Testis (tissue), 2 donors: Measurements from ENCODE around the gene DAAM2.

Experiments used
- POLR2A ChIP-seq: fragments of 450-650 bp; IDR thresholded peaks from one replicate; pipeline ENCODE4 v1.6.1; 2017; ENCODE audit warnings: antibody characterized with exemption, mild to moderate bottlenecking, moderate library complexity
- TF ChIP-seq, protein P1 (sequence below), 3 experiments: fragments of 450-650 bp in 2 of 3; fragments of 200-600 bp in 1 of 3; sonication (generic) in 1 of 3; IDR thresholded peaks; one replicate each; pipeline ENCODE4 v1.5.1; 2016 to 2019; ENCODE audit warnings: antibody characterized with exemption in 3 of 3, mild to moderate bottlenecking in 2 of 3, moderate library complexity in 1 of 3

DNA sequence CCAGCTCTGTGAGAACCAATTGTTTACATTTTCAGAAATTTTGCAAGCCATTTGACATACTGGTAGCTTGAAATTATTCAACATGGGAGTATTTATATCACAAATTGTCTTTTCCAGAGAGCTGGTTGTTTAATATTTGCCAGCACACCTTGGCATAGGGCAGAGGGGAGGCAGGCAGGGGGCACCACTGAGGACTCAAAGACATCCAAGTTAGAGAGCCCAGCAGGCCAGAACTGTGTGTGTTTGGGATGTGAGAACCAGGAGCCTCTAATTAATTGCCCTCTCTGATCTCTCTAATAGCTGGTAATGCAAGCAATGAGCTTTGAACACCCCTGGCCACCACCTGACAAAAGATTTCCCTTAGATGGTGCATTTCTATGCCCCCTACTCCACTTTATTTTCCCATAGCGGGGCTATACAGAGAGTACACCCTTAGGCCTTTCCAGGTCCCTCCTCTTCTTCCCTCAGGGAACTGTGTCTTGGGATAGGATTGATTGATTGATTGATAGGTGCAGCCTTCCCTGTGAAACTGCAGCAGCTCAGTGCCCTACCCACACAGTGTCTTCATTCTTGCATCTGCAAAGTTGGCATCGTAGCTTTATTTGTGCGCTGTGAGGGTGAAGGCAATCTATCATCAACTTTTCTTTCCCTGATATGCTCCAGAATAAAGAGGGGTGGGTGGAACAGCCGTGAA, 112.9 kb downstream of the DAAM2 start:
- TF ChIP-seq, protein P1, sequence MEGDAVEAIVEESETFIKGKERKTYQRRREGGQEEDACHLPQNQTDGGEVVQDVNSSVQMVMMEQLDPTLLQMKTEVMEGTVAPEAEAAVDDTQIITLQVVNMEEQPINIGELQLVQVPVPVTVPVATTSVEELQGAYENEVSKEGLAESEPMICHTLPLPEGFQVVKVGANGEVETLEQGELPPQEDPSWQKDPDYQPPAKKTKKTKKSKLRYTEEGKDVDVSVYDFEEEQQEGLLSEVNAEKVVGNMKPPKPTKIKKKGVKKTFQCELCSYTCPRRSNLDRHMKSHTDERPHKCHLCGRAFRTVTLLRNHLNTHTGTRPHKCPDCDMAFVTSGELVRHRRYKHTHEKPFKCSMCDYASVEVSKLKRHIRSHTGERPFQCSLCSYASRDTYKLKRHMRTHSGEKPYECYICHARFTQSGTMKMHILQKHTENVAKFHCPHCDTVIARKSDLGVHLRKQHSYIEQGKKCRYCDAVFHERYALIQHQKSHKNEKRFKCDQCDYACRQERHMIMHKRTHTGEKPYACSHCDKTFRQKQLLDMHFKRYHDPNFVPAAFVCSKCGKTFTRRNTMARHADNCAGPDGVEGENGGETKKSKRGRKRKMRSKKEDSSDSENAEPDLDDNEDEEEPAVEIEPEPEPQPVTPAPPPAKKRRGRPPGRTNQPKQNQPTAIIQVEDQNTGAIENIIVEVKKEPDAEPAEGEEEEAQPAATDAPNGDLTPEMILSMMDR (IDR thresholded peaks at IDR 0.05) = no peak
- no peak for TF ChIP-seq POLR2A
